Lung (tissue), 16 donors: ENCODE measurements around the gene CSTF1. TPM values are rescaled to one million over a fixed set of nuclear protein-coding genes. Genes with fewer than 3 reads are reported as not detected.

Experiments
- ATAC-seq: fragments of 200-7000 bp; cut with Tn5 transposase; one replicate; pipeline ENCODE4 v1.9.1; 2020; ENCODE audit warnings: moderate number of reproducible peaks; ENCODE audit not compliant: insufficient read depth, low FRiP score
- DNase-seq, 3 donors: peaks; one replicate each; pipeline ENCODE4 v3.0.0-alpha.2; 2013 to 2017
- H3K27ac ChIP-seq, 2 donors: one replicate each; pipeline ENCODE4 v1.5.1; 2013; ENCODE audit warnings: mild to moderate bottlenecking in 2 of 2, moderate library complexity in 2 of 2, control low read depth in 1 of 2, inconsistent platforms in 1 of 2, low read depth in 1 of 2, low read length in 1 of 2
- H3K27me3 ChIP-seq, 3 donors: one replicate each; pipeline ENCODE4 v1.5.1; 2013; ENCODE audit warnings: low read length in 2 of 3; ENCODE audit not compliant: control insufficient read depth in 3 of 3, insufficient read depth in 3 of 3
- H3K36me3 ChIP-seq, 4 donors: one replicate each; pipeline ENCODE4 v1.5.1; 2013; ENCODE audit warnings: low read length in 4 of 4, mild to moderate bottlenecking in 1 of 4, moderate library complexity in 1 of 4; ENCODE audit not compliant: control insufficient read depth in 4 of 4, insufficient read depth in 4 of 4
- H3K4me1 ChIP-seq, 5 donors: one replicate each; pipeline ENCODE4 v1.5.1; 2013; ENCODE audit warnings: low read length in 5 of 5, mild to moderate bottlenecking in 2 of 5, moderate library complexity in 1 of 5; ENCODE audit not compliant: control insufficient read depth in 5 of 5, insufficient read depth in 5 of 5
- H3K4me3 ChIP-seq: one replicate; pipeline ENCODE4 v1.5.1; 2013; ENCODE audit warnings: mild to moderate bottlenecking, control low read depth, moderate library complexity
- H3K9ac ChIP-seq, 2 donors: one replicate each; pipeline ENCODE4 v1.5.1; 2013; ENCODE audit warnings: low read length in 2 of 2, control low read depth in 1 of 2; ENCODE audit not compliant: insufficient read depth in 1 of 2
- H3K9me3 ChIP-seq, 4 donors: one replicate each; pipeline ENCODE4 v1.5.1; 2013; ENCODE audit warnings: low read length in 3 of 4, mild to moderate bottlenecking in 1 of 4, moderate library complexity in 1 of 4; ENCODE audit not compliant: control insufficient read depth in 4 of 4, insufficient read depth in 3 of 4
- CTCF ChIP-seq: IDR thresholded peaks from 2 replicates; pipeline ENCODE4 v1.5.1; 2012; ENCODE audit warnings: mild to moderate bottlenecking; ENCODE audit errors: control extremely low read depth, extremely low read depth
- WGBS, 2 donors: extraction: QIAGEN DNeasy Blood & Tissue Kit; methylation state at CpG; one replicate each; pipeline ENCODE4 v1.1.7; 2013; 5-methylcytosine and 5-hydroxymethylcytosine counted together
- long read RNA-seq, 5 donors: transcript quantifications; one replicate each; lab custom pipeline, GENCODE V29; 2026
- polyA plus RNA-seq, 2 donors: library from polyadenylated mRNA; stranded (reverse); fragments of 200-250 nt; gene quantifications; one replicate each; pipeline ENCODE4 v1.2.1, GENCODE V29; 2013
- total RNA-seq, 2 donors: library from RNA; depleted of rRNA in 1 of 2; stranded (reverse); fragments of >200 nt in 1 of 2; gene quantifications; one replicate each; pipeline ENCODE4 v1.2.1, GENCODE V29; 2014 to 2021
- donor health status: control.
- donor health status: control.
- donor health status: Bipolar disorder and iron deficiency.
- donor health status: healthy.
- donor health status: DM: yes; HTN: yes; CAD: no.

The CSTF1 gene
- total RNA-seq (10 to 100 TPM; 23.5 to 36.1 TPM), polyA plus RNA-seq (10 to 100 TPM in 1 of 2 donors, 1 to 10 TPM in 1; 6.4 to 14.7 TPM)
- long read RNA-seq, donor 1, full-length matches to known transcripts = 10 of 31 reads
- long read RNA-seq, donor 1, partial matches to known transcripts = 21 of 31 reads
- long read RNA-seq, donor 1, other reads (novel, unspliced or antisense) = 0 of 31 reads
- long read RNA-seq, donor 2, full-length matches to known transcripts = 4 of 14 reads
- long read RNA-seq, donor 2, partial matches to known transcripts = 10 of 14 reads
- long read RNA-seq, donor 2, other reads (novel, unspliced or antisense) = 0 of 14 reads
- long read RNA-seq, donor 3, full-length matches to known transcripts = 3 of 9 reads
- long read RNA-seq, donor 3, partial matches to known transcripts = 6 of 9 reads
- long read RNA-seq, donor 3, other reads (novel, unspliced or antisense) = 0 of 9 reads
- long read RNA-seq, donor 4, full-length matches to known transcripts = 3 of 23 reads
- long read RNA-seq, donor 4, partial matches to known transcripts = 20 of 23 reads
- long read RNA-seq, donor 4, other reads (novel, unspliced or antisense) = 0 of 23 reads
- long read RNA-seq, donor 5, full-length matches to known transcripts = 10 of 10 reads
- long read RNA-seq, donor 5, partial matches to known transcripts = 0 of 10 reads
- long read RNA-seq, donor 5, other reads (novel, unspliced or antisense) = 0 of 10 reads

GRCh38 chr20:56392132-56392880 lies at the start of gene CSTF1, which contains the start of gene AURKA:
Gene CSTF1 (plus strand): TSS chr20:56392645. CDS start chr20:56395553, 2,908 bp downstream.
Gene AURKA (minus strand): TSS chr20:56392215. CDS start chr20:56388197, 4,018 bp downstream.
- peak within 1 kb of the TSS; percentile 77 to 93 for H3K27ac ChIP-seq
- H3K4me3 ChIP-seq = peak within 1 kb of the TSS; percentile 82
- H3K27me3 ChIP-seq = no peaks in the 10 kb centered on the region
- H3K9ac ChIP-seq = peak within 1 kb of the TSS; percentile 85 to 92
- no peaks in the 10 kb centered on the region for H3K9me3 ChIP-seq
- H3K36me3 ChIP-seq = peaks cover 13 to 16% (median 15%) of the 10 kb centered on the region in 4 donors
- ATAC-seq = peak; percentile 98
- TF ChIP-seq CTCF = no peak
- peak; percentile 99 for DNase-seq
- peaks cover 5 to 20% (median 11%) of the 10 kb centered on the region in 5 donors for H3K4me1 ChIP-seq
- WGBS, 2 donors = 0% methylated on average over 53 of the region's 53 CpGs

- Histone ChIP-seq H3K27me3 (peaks cover 0 to 22% (median 9%) of the 10 kb centered on the region in 3 donors), H3K27ac (no peak overlapping the region), H3K9ac (no peak overlapping the region), H3K36me3 (no peaks in the 10 kb centered on the region), H3K4me1 (peaks cover 0 to 4% (median 0%) of the 10 kb centered on the region in 5 donors), H3K4me3 (no peak overlapping the region), H3K9me3 (peaks cover 0 to 9% (median 0%) of the 10 kb centered on the region in 4 donors)
- DNase-seq (no peak), ATAC-seq (no peak)
- TF ChIP-seq CTCF = no peak
- 84 to 89% methylated on average over 3 of the region's 3 CpGs for WGBS, 2 donors
Measured at GRCh38 chr20:56342783-56343182, 49.7 kb upstream of the CSTF1 start.

GRCh38 chr20:56343861-56344381 lies 48.5 kb upstream of the CSTF1 start:
- Histone ChIP-seq H3K9ac (no peak overlapping the region), H3K27ac (no peak overlapping the region), H3K36me3 (no peaks in the 10 kb centered on the region), H3K4me3 (no peak overlapping the region), H3K9me3 (peaks cover 0 to 9% (median 0%) of the 10 kb centered on the region in 4 donors), H3K4me1 (peaks cover 0 to 16% (median 6%) of the 10 kb centered on the region in 5 donors), H3K27me3 (peaks cover 0 to 22% (median 9%) of the 10 kb centered on the region in 3 donors)
- WGBS, 2 donors = 2 to 4% methylated on average over 41 of the region's 41 CpGs
- peak; percentile 29 for TF ChIP-seq CTCF
- DNase-seq = peak; percentile 51 to 68 (median 65)
- ATAC-seq = no peak
